HG03097 (cell line): ENCODE data around the gene KRTAP4-6.
"Not testable (repeated sequence)": the region's sequence is repeated elsewhere in the genome, so short reads cannot be mapped to it uniquely, and the experiment has no call there.

Experiments
- ATAC-seq: cut with Tn5 transposase; IDR thresholded peaks from one replicate; pipeline ENCODE4 v1.9.1; 2021; ENCODE audit not compliant: unreplicated experiment, low FRiP score

Gene KRTAP4-6

DNA sequence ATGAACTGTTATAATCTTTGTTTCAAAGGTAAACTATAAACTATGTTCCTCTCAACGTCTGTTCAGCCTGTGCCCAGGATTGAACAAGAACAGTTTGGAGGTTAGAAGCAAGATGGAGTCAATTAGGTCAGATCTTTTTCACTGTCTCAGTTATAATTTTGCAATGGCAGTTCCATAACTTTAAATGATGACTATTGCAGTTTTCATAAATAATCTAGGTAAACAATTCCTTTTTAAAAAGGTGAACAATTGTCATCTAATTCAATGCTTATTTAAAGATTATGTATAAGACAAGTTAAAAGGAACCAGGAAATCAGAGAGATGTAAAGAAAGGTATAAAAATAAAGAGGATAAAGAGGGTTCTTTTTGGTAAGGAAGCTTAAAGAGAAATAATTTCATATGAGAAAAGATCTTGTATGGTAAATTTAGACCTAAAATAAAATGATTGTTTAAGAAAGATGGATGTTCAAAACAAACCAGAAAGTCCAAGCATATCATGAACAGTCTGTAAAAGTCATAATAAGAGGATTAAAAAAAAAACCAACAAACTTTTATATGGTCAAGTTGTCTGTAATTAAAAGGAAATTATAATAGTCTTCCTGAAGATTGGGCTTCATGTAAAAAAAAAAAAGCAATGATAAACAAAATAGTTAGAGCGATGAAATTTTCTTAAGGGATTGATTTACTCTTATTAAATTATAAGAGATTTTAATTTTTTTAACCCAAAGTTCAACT is 29.0 kb downstream of the KRTAP4-6 start:
- no peak for ATAC-seq

DNA sequence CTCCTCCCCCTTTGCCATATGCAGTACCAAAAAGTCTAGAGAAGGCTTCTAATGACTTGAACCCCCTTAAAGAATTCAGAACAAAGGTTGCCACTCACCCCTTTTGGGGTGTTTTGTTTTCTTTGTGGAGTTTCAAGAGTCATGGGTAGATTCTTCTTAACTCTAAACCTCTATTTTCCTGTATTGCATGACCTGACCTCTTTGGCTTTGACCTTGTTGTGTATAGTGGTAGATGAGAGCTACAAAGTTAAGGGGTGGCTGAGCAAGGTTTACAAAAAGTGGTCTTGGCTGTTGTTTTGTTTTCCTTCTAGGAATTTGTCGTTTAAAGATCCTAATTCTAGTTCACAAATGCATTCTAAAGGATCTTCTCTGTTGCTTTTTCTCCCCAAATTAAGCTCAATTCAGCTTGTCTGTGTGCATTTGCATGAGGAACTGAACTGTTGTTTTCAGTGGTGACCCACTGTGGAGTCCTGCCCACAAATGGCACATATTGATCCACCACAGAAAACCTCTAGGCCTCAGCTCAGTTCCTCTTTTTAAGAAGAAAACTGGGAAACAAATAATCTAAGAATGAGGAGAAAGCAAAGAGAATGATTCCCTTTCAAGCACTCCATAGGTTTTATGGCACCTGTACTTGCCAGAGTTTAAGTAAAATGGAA is 31.5 kb downstream of the KRTAP4-6 start:
- not testable (repeated sequence) for ATAC-seq

DNA sequence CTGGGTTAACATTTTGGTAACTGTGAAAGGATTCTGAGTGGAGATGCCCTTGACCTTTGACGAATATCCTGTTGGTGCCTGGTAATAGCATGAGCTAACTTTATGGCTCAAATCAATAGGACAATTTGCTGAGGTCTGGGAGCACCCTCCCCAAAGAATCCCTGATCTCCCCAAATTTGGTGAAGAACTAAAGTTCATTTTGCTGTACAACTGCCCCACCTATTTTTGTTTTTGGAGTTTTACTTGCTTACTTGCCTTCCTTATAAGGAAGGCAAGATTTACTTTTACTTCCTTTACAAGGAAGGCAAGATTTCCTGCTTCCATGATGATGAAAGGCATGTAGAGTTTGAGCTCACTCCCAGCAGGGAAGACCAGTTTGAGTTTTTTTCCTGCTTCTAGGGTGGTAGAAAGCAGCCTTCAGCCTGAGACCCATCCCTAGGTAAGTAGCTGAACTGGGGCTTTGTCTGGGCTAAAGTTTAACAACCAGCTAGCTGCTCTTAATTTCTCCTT is 32.3 kb downstream of the KRTAP4-6 start:
- ATAC-seq = no peak

DNA sequence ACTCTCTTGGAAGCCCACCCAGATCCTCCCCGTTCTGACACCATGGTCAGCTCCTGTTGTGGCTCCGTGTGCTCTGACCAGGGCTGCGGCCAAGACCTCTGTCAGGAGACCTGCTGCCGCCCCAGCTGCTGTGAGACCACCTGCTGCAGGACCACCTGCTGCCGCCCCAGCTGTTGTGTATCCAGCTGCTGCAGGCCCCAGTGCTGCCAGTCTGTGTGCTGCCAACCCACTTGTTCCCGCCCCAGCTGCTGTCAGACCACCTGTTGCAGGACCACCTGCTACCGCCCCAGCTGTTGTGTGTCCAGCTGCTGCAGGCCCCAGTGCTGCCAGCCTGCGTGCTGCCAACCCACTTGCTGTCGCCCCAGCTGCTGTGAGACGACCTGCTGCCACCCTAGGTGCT is 35.0 kb downstream of the KRTAP4-6 start, which contains the start of gene KRTAP4-9:
KRTAP4-9 (plus strand) TSS at position 43 of the 400 bp plus-strand sequence; CDS start at position 43, 0 bp downstream.
- ATAC-seq = not testable (repeated sequence)

DNA sequence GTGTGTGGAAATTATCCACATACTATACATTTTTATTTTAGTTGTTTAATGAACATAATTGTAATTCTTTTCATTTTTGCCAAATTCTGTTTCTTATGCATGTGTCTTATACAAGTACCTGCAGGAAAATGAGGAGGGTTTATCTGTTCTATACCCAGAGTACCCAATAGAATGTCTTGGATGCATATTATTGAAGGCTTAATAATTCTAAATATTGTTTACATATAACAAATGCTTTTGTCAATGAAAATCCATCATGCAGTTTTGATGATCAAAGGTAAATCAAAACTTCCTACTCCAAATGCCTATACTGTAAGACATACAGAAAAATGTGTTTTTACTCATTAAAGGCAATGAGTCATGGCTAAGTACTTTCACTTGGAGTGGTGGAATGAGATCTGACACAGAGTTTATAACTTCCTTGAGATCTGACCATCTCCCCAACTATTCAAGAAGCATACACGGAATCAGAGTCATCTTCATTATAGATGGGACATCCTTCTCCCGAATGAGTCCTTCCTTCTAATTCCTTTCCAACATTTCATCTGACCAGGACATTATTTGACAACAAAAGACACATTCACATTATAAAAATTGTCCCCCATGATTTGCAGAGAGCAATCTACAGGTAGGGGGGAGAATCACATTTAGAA is 35.8 kb downstream of the KRTAP4-6 start:
- not testable (repeated sequence) for ATAC-seq

DNA sequence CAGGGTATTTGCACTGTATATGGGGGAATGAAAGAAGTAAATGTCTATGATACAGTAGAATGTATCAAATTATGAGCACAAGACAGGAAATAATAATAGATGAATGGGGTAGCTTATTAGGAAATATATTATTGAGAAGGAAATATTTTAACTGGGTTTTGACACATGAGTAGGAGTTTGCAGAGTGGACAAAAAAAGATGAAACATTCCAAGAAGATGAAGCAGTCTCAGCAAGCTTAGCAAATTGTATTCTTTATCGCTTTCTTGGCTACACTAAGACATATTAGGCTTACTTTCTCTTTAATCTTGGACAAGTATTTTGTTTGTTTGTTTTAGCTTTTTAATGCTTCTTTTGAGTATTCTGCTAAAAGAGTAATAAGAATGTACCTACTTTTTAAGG is 36.4 kb downstream of the KRTAP4-6 start:
- ATAC-seq = no peak

DNA sequence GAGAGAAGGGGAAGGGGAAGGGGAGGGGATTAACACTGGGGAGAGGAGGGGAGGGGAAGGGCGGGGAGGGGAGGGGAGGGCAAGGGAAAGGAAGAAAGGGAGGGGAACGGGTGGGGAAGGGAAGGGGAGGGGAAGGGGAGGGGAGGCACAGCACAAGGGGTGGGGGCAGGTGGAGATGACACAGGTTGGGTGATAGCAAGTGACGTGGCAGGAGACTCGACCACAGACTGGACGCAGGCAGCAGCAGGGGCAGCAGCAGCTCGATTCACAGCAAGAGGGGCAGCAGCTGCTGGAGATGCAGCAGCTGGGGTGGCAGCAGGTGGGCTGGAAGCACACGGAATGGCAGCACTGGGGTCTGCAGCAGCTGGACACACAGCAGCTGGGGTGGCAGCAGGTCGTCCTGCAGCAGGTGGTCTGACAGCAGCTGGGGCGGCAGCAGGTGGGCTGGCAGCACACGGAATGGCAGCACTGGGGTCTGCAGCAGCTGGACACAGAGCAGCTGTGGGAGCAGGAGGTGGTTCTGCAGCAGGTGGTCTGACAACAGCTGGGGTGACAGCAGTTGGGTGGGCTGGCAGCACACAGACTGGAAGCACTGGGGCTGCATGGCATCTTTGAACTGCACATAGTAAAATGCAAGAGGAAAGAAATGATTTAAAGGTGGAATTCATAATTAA is 38.6 kb downstream of the KRTAP4-6 start, which contains the start of gene KRTAP4-16:
KRTAP4-16 (minus strand) TSS at position 624 of the 674 bp plus-strand sequence; CDS start at position 624, 0 bp downstream.
- no peak for ATAC-seq

DNA sequence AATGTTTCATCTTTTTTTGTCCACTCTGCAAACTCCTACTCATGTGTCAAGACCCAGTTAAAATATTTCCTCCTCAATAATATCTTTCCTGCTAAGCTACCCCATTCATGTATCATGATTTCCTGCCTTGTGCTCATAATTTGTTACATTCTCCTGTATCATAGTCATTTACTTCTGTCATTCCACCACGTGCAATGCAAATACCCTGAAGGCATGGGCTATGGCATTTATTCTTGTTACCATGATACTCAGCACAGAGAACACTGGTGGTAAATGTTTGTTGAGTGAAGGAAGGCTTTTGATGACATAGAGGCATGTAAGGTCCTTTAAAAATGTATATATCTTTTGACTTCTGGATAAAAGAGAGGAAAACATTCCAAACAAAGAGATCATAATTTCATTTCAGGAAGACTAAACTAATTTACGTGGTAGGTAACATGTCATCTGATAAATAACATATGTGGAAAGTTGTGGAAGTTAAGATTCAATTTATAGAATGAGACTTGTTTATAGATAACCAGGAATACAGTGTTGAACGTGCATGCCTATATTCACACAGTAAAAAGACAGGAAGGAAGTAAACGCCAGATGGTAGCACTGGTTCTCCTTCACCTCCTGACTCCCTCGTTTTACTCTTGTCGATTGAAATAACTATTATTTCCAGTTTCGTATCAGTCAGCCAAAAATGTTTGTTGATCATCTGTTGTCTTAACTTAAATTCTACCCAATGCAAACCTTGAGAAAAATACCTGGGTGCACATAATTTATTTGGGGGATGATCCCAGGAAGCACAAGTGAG is 40.5 kb downstream of the KRTAP4-6 start:
- not testable (repeated sequence) for ATAC-seq

DNA sequence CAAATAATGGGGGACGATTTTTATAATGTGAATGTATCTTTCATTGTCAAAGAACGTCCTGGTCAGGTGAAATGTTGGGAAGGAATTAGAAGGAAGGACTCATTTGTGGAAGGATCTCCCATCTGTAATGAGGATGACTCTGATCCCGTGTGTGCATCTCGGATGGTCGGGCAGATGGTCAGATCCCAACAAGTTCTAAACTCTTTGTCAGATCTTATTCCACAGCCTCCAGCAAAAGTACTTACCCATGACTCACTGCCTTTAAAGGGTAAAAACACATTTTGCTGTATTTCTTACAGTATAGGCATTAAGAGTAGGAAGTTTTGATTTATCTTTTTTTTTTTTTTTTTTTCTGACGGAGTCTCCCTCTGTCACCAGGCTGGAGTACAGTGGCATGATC is 41.9 kb downstream of the KRTAP4-6 start:
- no peak for ATAC-seq

DNA sequence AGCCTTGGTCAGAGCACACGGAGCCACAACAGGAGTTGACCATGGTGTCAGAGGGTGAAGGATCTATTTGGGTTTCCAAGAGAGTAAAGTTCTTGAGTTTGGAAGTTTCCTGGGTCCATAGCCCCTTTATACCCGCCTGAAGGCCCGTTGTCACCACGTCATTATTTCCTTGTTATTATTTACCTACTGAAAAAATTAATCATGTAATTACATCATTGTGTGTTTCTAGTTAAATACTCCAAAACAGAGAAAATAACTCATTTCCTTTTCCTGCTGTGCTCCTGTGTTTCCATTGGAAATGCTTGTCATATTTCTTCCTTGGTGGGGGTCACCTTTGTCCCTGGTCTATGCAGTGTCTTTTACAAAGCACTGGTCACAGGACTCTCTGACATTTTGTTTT is 42.3 kb downstream of the KRTAP4-6 start, which contains the start of gene KRTAP4-8:
KRTAP4-8 (minus strand) TSS at position 101 of the 400 bp plus-strand sequence; CDS start at position 43, 58 bp downstream.
- ATAC-seq = no peak

DNA sequence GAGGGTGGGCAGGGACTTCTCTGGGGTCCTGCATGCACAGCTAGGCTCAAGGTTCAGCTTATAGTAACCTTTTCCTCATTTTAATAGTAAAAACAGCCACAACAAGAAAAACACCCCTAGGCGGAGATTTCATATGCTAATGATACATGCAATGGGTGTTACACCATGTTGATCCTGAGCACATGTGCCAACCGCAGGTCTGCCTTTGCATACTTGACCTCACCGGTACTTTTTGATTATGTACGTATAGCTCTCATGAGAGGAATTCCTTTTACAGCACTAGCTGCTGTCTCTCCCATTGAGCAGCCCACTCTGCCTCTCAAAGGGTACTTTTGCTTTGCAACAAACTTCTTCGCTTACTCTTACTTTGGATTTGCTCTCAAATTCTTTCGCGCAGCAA is 44.3 kb downstream of the KRTAP4-6 start:
- no peak for ATAC-seq
